ENCODE measurements around the gene TPSG1. TPM values are rescaled to one million over a fixed set of nuclear protein-coding genes. Genes with fewer than 3 reads are reported as not detected.

TPSG1 gene
- total RNA-seq, 1 experiment from 2014 or later: not detected

DNA sequence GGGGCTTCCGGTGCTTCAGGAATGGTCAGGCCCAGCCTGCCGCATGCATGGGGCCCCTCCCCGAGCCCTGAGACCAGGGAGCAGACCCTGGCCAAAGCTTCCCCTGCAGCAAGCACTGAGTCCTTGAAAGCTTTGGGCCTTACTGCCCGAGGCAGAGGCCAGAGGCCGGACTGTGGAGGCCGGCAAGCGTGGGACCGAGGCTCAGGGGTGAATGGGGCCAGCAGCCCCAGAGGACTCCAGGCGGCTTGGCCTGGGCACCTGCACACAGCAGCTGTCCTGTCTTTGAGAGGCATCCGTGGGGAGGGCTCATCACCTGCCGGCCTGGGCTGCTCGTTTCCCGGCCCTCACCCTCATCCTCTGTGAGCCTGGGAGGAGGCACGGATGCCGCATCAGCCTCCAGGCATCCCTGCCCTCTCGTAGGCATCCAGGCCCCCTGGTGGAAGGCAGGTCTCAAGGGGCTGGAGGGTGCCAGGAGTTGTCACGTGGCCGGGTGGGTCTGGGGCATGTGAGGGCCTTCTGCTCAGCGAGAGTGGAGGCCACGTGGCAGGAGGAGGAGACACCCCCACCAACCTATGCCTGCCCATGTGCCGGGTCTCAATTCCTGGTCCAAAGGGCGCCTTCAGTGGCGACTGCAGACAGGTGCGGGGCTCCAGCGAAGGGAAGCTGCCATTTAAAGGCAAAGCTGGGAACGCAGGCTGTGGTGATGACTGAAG is 40.8 kb downstream of the TPSG1 start:
- no peak overlapping the region for H3K56ac ChIP-seq (ENCODE audit: insufficient read length, low read depth, low read length)
- no peak overlapping the region for H2BK20ac ChIP-seq (ENCODE audit: low read depth, low read length, poor library complexity, severe bottlenecking)
- no peaks in the 10 kb centered on the region for H3K79me2 ChIP-seq (ENCODE audit: insufficient read depth, low read length)
- no peak overlapping the region for H3K4me2 ChIP-seq (ENCODE audit: insufficient read depth, insufficient read length, low read length)
- H3K9me3 ChIP-seq (ENCODE audit: control insufficient read depth, low read depth, low read length): no peaks in the 10 kb centered on the region
- Mint-ChIP-seq H3K4me3 (no peak overlapping the region), H3K27ac (peak overlapping the region in 1 of 3 experiments; percentile 65; a peak in 1 of 7 replicates), H3K36me3 (ENCODE audit: insufficient read depth in 1 of 3, low read depth in 3 of 3) (peaks cover 0 to 8% (median 7%) of the 10 kb centered on the region in 3 experiments; a peak in 3 of 7 replicates), H3K27me3 (ENCODE audit: low read depth) (no peaks in the 10 kb centered on the region), H3K4me1 (peaks cover 3 to 17% of the 10 kb centered on the region in 2 experiments; a peak in 2 of 4 replicates), H3K9me3 (no peaks in the 10 kb centered on the region)
- no peak overlapping the region for H2BK15ac ChIP-seq (ENCODE audit: low read depth, low read length)
- H3K9ac ChIP-seq (ENCODE audit: extremely low read depth, insufficient read length, low read length): no peak overlapping the region
- no peak overlapping the region for H2AFZ ChIP-seq (ENCODE audit: low read length)
- no peak overlapping the region for H2AK5ac ChIP-seq (ENCODE audit: insufficient read length, low read length)
- no peak overlapping the region for H3K23ac ChIP-seq (ENCODE audit: insufficient read length, low read depth, low read length)
- H4K8ac ChIP-seq (replicated peaks; ENCODE audit: insufficient read length, low read depth, low read length): no peak overlapping the region
- no peaks in the 10 kb centered on the region for H3K27me3 ChIP-seq (ENCODE audit: insufficient read depth, low read length)
- no peak overlapping the region for H3K18ac ChIP-seq (ENCODE audit: insufficient read length, low read depth, low read length)
- H2BK5ac ChIP-seq (ENCODE audit: insufficient read length, low read length): no peak overlapping the region
- H3K23me2 ChIP-seq (ENCODE audit: insufficient read length, low read depth, low read length, poor library complexity, severe bottlenecking): peaks cover 2% of the 10 kb centered on the region
- TF ChIP-seq, protein P1, sequence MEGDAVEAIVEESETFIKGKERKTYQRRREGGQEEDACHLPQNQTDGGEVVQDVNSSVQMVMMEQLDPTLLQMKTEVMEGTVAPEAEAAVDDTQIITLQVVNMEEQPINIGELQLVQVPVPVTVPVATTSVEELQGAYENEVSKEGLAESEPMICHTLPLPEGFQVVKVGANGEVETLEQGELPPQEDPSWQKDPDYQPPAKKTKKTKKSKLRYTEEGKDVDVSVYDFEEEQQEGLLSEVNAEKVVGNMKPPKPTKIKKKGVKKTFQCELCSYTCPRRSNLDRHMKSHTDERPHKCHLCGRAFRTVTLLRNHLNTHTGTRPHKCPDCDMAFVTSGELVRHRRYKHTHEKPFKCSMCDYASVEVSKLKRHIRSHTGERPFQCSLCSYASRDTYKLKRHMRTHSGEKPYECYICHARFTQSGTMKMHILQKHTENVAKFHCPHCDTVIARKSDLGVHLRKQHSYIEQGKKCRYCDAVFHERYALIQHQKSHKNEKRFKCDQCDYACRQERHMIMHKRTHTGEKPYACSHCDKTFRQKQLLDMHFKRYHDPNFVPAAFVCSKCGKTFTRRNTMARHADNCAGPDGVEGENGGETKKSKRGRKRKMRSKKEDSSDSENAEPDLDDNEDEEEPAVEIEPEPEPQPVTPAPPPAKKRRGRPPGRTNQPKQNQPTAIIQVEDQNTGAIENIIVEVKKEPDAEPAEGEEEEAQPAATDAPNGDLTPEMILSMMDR (conservative IDR thresholded peaks at IDR 0.05): no peak
- WGBS (ENCODE audit: extremely low coverage, insufficient read length, low lambda C conversion rate): no CpG with 5 or more reads among the region's 26 CpGs
- DNase-seq: no peak
- H4K91ac ChIP-seq (ENCODE audit: insufficient read length, low read depth, low read length): no peak overlapping the region
- H3T11ph ChIP-seq (ENCODE audit: low read length): no peak overlapping the region
- H3K4me1 ChIP-seq (ENCODE audit: insufficient read depth, low read length): no peaks in the 10 kb centered on the region
- H4K20me1 ChIP-seq (ENCODE audit: control insufficient read depth, insufficient read depth, insufficient read length): no peaks in the 10 kb centered on the region
- no peak overlapping the region for H2BK12ac ChIP-seq (ENCODE audit: insufficient read length, low read depth, low read length)
- no peak overlapping the region for H3K4ac ChIP-seq (ENCODE audit: low read depth, low read length)
- H3K14ac ChIP-seq (ENCODE audit: insufficient read depth, low read length): no peak overlapping the region; the same call in 1 of the 2 replicates
- no peaks in the 10 kb centered on the region for H3K79me1 ChIP-seq (ENCODE audit: insufficient read depth, low read depth, low read length, poor library complexity, severe bottlenecking)
- no peak overlapping the region for H3K27ac ChIP-seq (ENCODE audit: insufficient read length, low read depth, low read length)
- H2BK120ac ChIP-seq (ENCODE audit: low read depth, low read length, poor library complexity, severe bottlenecking): no peak overlapping the region
- H4K5ac ChIP-seq (ENCODE audit: insufficient read length, low read depth, low read length): no peak overlapping the region

Data from H9 (cell line).